Measurements from ENCODE around the gene CCDC15. TPM values are rescaled to one million over a fixed set of nuclear protein-coding genes. Genes with fewer than 3 reads are reported as not detected.

The CCDC15 gene
- total and polyA plus RNA-seq, 2 donors (not counting 1 experiment from before 2014, with no cell fraction given): 1.2 to 2.3 TPM

- H3K4me1 ChIP-seq (ENCODE audit: control insufficient read depth, extremely low read depth, insufficient read depth, low read length): peaks cover 10% of the 10 kb centered on the region
Observed at GRCh38 chr11:125082611-125083311, 128.8 kb downstream of the CCDC15 start.

GRCh38 chr11:125083312-125084056 lies 129.5 kb downstream of the CCDC15 start:
- Histone ChIP-seq H3K27ac (ENCODE audit: insufficient read depth, low read length) (no peak overlapping the region), H3K4me3 (replicated peaks in 1 of 4; ENCODE audit: control extremely low read depth in 1 of 4, insufficient read depth in 1 of 4, low read depth in 3 of 4, low read length in 4 of 4) (no peak overlapping the region), H3K9me3 (ENCODE audit: control insufficient read depth, insufficient read depth, low read depth, low read length) (no peaks in the 10 kb centered on the region), H2AFZ (ENCODE audit: low read length) (peak overlapping the region; percentile 41), H3K36me3 (ENCODE audit: control insufficient read depth, insufficient read depth, low read length) (no peaks in the 10 kb centered on the region), H3K79me2 (ENCODE audit: control insufficient read depth, insufficient read depth, low read length) (no peaks in the 10 kb centered on the region), H3K4me1 (ENCODE audit: control insufficient read depth, extremely low read depth, insufficient read depth, low read length) (peaks cover 10% of the 10 kb centered on the region), H3K9ac (ENCODE audit: insufficient read depth, low read length) (no peak overlapping the region), H3K27me3 (ENCODE audit: control insufficient read depth, insufficient read depth, low read length) (no peaks in the 10 kb centered on the region), H3K4me2 (ENCODE audit: extremely low read depth, insufficient read depth, low read length) (no peak overlapping the region), H4K20me1 (ENCODE audit: control insufficient read depth, extremely low read depth, insufficient read depth, low read length) (no peaks in the 10 kb centered on the region)
- TF ChIP-seq CTCF (conservative IDR thresholded peaks at IDR 0.05 in 1 of 2, IDR thresholded peaks at IDR 0.05 in 1 of 2; ENCODE audit: low read depth in 1 of 2, low read length in 2 of 2) (no peak), EZH2 (IDR thresholded peaks at IDR 0.05; ENCODE audit: low read length, missing control alignments) (no peak)
- no peak for DNase-seq (ENCODE audit: low read depth in 2 of 2)

More at GRCh38 chr11:125082611-125083311, 128.8 kb downstream of the CCDC15 start:
- Histone ChIP-seq H3K27me3 (ENCODE audit: control insufficient read depth, insufficient read depth, low read length) (no peaks in the 10 kb centered on the region), H3K4me2 (ENCODE audit: extremely low read depth, insufficient read depth, low read length) (no peak overlapping the region), H3K9ac (ENCODE audit: insufficient read depth, low read length) (no peak overlapping the region), H3K79me2 (ENCODE audit: control insufficient read depth, insufficient read depth, low read length) (no peaks in the 10 kb centered on the region), H2AFZ (ENCODE audit: low read length) (peak overlapping the region; percentile 41), H3K36me3 (ENCODE audit: control insufficient read depth, insufficient read depth, low read length) (no peaks in the 10 kb centered on the region), H3K27ac (ENCODE audit: insufficient read depth, low read length) (no peak overlapping the region), H3K4me3 (replicated peaks in 1 of 4; ENCODE audit: control extremely low read depth in 1 of 4, insufficient read depth in 1 of 4, low read depth in 3 of 4, low read length in 4 of 4) (no peak overlapping the region), H4K20me1 (ENCODE audit: control insufficient read depth, extremely low read depth, insufficient read depth, low read length) (no peaks in the 10 kb centered on the region), H3K9me3 (ENCODE audit: control insufficient read depth, insufficient read depth, low read depth, low read length) (no peaks in the 10 kb centered on the region)
- TF ChIP-seq CTCF (conservative IDR thresholded peaks at IDR 0.05 in 1 of 2, IDR thresholded peaks at IDR 0.05 in 1 of 2; ENCODE audit: low read depth in 1 of 2, low read length in 2 of 2) (no peak), EZH2 (IDR thresholded peaks at IDR 0.05; ENCODE audit: low read length, missing control alignments) (no peak)
- DNase-seq (ENCODE audit: low read depth in 2 of 2): peak; percentile 81 to 87

- Histone ChIP-seq H3K4me3 (replicated peaks in 1 of 4; ENCODE audit: control extremely low read depth in 1 of 4, insufficient read depth in 1 of 4, low read depth in 3 of 4, low read length in 4 of 4) (no peak overlapping the region), H4K20me1 (ENCODE audit: control insufficient read depth, extremely low read depth, insufficient read depth, low read length) (no peaks in the 10 kb centered on the region), H2AFZ (ENCODE audit: low read length) (no peak overlapping the region), H3K36me3 (ENCODE audit: control insufficient read depth, insufficient read depth, low read length) (no peaks in the 10 kb centered on the region), H3K9me3 (ENCODE audit: control insufficient read depth, insufficient read depth, low read depth, low read length) (no peaks in the 10 kb centered on the region), H3K79me2 (ENCODE audit: control insufficient read depth, insufficient read depth, low read length) (no peaks in the 10 kb centered on the region), H3K4me1 (ENCODE audit: control insufficient read depth, extremely low read depth, insufficient read depth, low read length) (peaks cover 10% of the 10 kb centered on the region), H3K27ac (ENCODE audit: insufficient read depth, low read length) (no peak overlapping the region), H3K27me3 (ENCODE audit: control insufficient read depth, insufficient read depth, low read length) (no peaks in the 10 kb centered on the region), H3K4me2 (ENCODE audit: extremely low read depth, insufficient read depth, low read length) (no peak overlapping the region), H3K9ac (ENCODE audit: insufficient read depth, low read length) (no peak overlapping the region)
- no peak for DNase-seq (ENCODE audit: low read depth in 2 of 2)
- no peak for TF ChIP-seq CTCF (conservative IDR thresholded peaks at IDR 0.05 in 1 of 2, IDR thresholded peaks at IDR 0.05 in 1 of 2; ENCODE audit: low read depth in 1 of 2, low read length in 2 of 2)
- no peak for TF ChIP-seq EZH2 (IDR thresholded peaks at IDR 0.05; ENCODE audit: low read length, missing control alignments)
Observed at GRCh38 chr11:125084057-125084416, 130.0 kb downstream of the CCDC15 start.
